GM12878 (cell line): ENCODE results near the gene SNX22. TPM values are rescaled to one million over a fixed set of nuclear protein-coding genes. Genes with fewer than 3 reads are reported as not detected.

Source experiments
- ATAC-seq: fragments of 200-7000 bp; cut with Tn5 transposase; 3 replicates; pipeline ENCODE4 v1.9.1; 2020; ENCODE audit warnings: mild to moderate bottlenecking, moderate library complexity
- BruUV-seq: library from RNA; stranded (reverse); fragments of 400-500 nt; replicated peaks from 2 replicates; lab custom pipeline; 2021; lab: Mats Ljungman, UMichigan
- CTCF ChIA-PET: fragments of 300-600 bp; sonication (Branson Sonifier 250); formaldehyde crosslinking; extraction: SDS; loops from one replicate; lab custom pipeline; 2021; ENCODE audit warnings: inconsistent platforms; lab: Yijun Ruan, JAX
- POLR2A ChIA-PET: fragments of 350-600 bp; formaldehyde crosslinking; extraction: SDS; loops from one replicate; lab custom pipeline; 2021; ENCODE audit warnings: inconsistent platforms; lab: Charles Lee
- RAD21 ChIA-PET: fragments of 300-600 bp; sonication (Branson Sonifier 250); formaldehyde crosslinking; loops from one replicate; lab custom pipeline; 2023; ENCODE audit warnings: antibody characterized with exemption; ENCODE audit not compliant: unreplicated experiment; lab: Charles Lee
- SMC1A ChIA-PET: fragments of 300-600 bp; sonication (Branson Sonifier 250); formaldehyde crosslinking; loops from one replicate; lab custom pipeline; 2023; ENCODE audit not compliant: unreplicated experiment, uncharacterized antibody; lab: Charles Lee
- DNase-seq: peaks from one replicate; pipeline ENCODE4 v3.0.0-alpha.2; 2011; ENCODE audit warnings: low read depth, low spot score
- FAIRE-seq: peaks from 3 replicates; lab custom pipeline; 2011; peaks lifted over from hg19 to GRCh38; lab: Jason Lieb, UNC
- H2AFZ ChIP-seq: 2 replicates; pipeline ENCODE4 v1.6.0; 2011; ENCODE audit warnings: low read depth, low read length, control low read depth; ENCODE audit not compliant: control insufficient read depth
- H3K27ac ChIP-seq: 2 replicates; pipeline ENCODE4 v1.5.1; 2011; ENCODE audit warnings: control low read depth; ENCODE audit not compliant: control insufficient read depth, insufficient read depth
- H3K27me3 ChIP-seq, 2 experiments: replicated peaks in 1 of 2; 2 replicates each; pipeline versions ENCODE4 v1.6.0 to v1.6.1; 2011; ENCODE audit warnings: low read length in 1 of 2; ENCODE audit not compliant: control insufficient read depth in 2 of 2, insufficient read depth in 2 of 2
- H3K36me3 ChIP-seq, 2 experiments: 2 replicates each; pipeline ENCODE4 v1.5.1; 2011; ENCODE audit warnings: low read length in 1 of 2; ENCODE audit not compliant: control insufficient read depth in 2 of 2, insufficient read depth in 2 of 2
- H3K4me1 ChIP-seq: 2 replicates; pipeline ENCODE4 v1.6.1; 2011; ENCODE audit warnings: mild to moderate bottlenecking, low read length, moderate library complexity, mixed read lengths; ENCODE audit not compliant: control insufficient read depth, insufficient read depth
- H3K4me2 ChIP-seq: 2 replicates; pipeline ENCODE4 v1.6.0; 2011; ENCODE audit warnings: control low read depth; ENCODE audit not compliant: control insufficient read depth, insufficient read depth
- H3K4me3 ChIP-seq: fragments of 200-600 bp; sonication (generic); 2 replicates; pipeline ENCODE4 v1.5.1; 2016
- H3K79me2 ChIP-seq: 2 replicates; pipeline ENCODE4 v1.6.0; 2011; ENCODE audit warnings: low read length; ENCODE audit not compliant: control insufficient read depth, insufficient read depth
- H3K9ac ChIP-seq: 2 replicates; pipeline ENCODE4 v1.8.0; 2011; ENCODE audit warnings: low read length, control low read depth, mixed read lengths; ENCODE audit not compliant: control insufficient read depth, insufficient read depth
- H3K9me3 ChIP-seq: replicated peaks from 3 replicates; pipeline ENCODE4 v1.5.1; 2011; ENCODE audit warnings: mild to moderate bottlenecking, low read length; ENCODE audit not compliant: control insufficient read depth, insufficient read depth
- H4K20me1 ChIP-seq: 2 replicates; pipeline ENCODE4 v1.6.0; 2011; ENCODE audit not compliant: control insufficient read depth, insufficient read depth
- ETV6 ChIP-seq, 2 experiments: fragments of 450-650 bp in 1 of 2; IDR thresholded peaks in 1 of 2; conservative IDR thresholded peaks in 1 of 2; 2 replicates each; pipeline ENCODE4 v1.6.1; 2014; ENCODE audit warnings: antibody characterized with exemption in 1 of 2, borderline replicate concordance in 1 of 2, low read depth in 1 of 2, mild to moderate bottlenecking in 1 of 2, moderate library complexity in 1 of 2
- RUNX3 ChIP-seq: IDR thresholded peaks from 2 replicates; pipeline ENCODE4 v1.6.1; 2012; ENCODE audit warnings: low read length, inconsistent platforms
- SMAD1 ChIP-seq: fragments of 450-650 bp; IDR thresholded peaks from 2 replicates; pipeline ENCODE4 v1.6.1; 2018; ENCODE audit warnings: mild to moderate bottlenecking, low read depth; ENCODE audit not compliant: partially characterized antibody
- WGBS: methylation state at CpG from one replicate; pipeline ENCODE4 v1.1.6; 2016; ENCODE audit warnings: low lambda C conversion rate; ENCODE audit not compliant: insufficient replicate concordance, insufficient coverage; ENCODE audit errors: missing lambda C conversion rate; 5-methylcytosine and 5-hydroxymethylcytosine counted together
- in situ Hi-C: fragments of 300-500 bp; cut with MboI; formaldehyde crosslinking; loops from 9 replicates; pipeline ENCODE4 v1.14.3; 2018; ENCODE audit warnings: mixed read lengths
- intact Hi-C: fragments of 100-400 bp; cut with micrococcal nuclease; formaldehyde crosslinking; loops from one replicate; pipeline ENCODE4 v1.14.2; 2022; ENCODE audit not compliant: unreplicated experiment
- polyA plus RNA-seq, 11 experiments: library from polyadenylated mRNA; depleted of rRNA in 4 of 11; unstranded in 6 of 11; stranded (reverse) in 5 of 11; fragments of >200 nt; fragmentation: Nextera tagmentation in 4 of 11; fragmentation: Illumina TruSeq in 1 of 11; extraction: Ambion mirVana in 4 of 11; extraction: Trizol in 1 of 11; gene quantifications; 1 replicate in 1 of 11; 2 replicates in 10 of 11; pipeline versions ENCODE4 v1.2.1 to v1.2.3, GENCODE V29; 2011 to 2016; ENCODE audit warnings: inconsistent platforms in 2 of 11, missing spikeins in 2 of 11, low read depth in 1 of 11
- total RNA-seq, 4 experiments: library from RNA; depleted of rRNA in 3 of 4; stranded (reverse); fragments of >200 nt in 3 of 4; fragmentation: Illumina TruSeq in 1 of 4; extraction: Trizol in 1 of 4; gene quantifications; 2 replicates each; pipeline versions ENCODE4 v1.2.1 to v1.2.3, GENCODE V29; 2013 to 2021
- TF ChIP-seq, protein P1 (sequence below): fragments of 450-650 bp; IDR thresholded peaks from 2 replicates; pipeline ENCODE4 v1.6.1; 2016; ENCODE audit warnings: mild to moderate bottlenecking, moderate library complexity, borderline replicate concordance
- TF ChIP-seq, protein P2 (sequence below): IDR thresholded peaks from 2 replicates; pipeline ENCODE4 v1.6.1; 2012; ENCODE audit warnings: improper control_type of control experiment, low read depth, low read length; ENCODE audit not compliant: insufficient replicate concordance
- TF ChIP-seq, protein P3 (sequence below): IDR thresholded peaks from 2 replicates; pipeline ENCODE4 v1.6.1; 2011; ENCODE audit warnings: low read depth, low read length, improper control_type of control experiment, borderline replicate concordance
- TF ChIP-seq, protein P4 (sequence below): fragments of 450-650 bp; formaldehyde crosslinking; IDR thresholded peaks from 2 replicates; pipeline ENCODE4 v1.4.0; 2020; ENCODE audit warnings: mild to moderate bottlenecking, moderate library complexity

The SNX22 gene
- total and polyA plus RNA-seq, 10 of the 15 experiments (the other 5 are each of a cell fraction or from before 2014, with no cell fraction given), result 4.4 to 29.0 (median 8.7) TPM

DNA sequence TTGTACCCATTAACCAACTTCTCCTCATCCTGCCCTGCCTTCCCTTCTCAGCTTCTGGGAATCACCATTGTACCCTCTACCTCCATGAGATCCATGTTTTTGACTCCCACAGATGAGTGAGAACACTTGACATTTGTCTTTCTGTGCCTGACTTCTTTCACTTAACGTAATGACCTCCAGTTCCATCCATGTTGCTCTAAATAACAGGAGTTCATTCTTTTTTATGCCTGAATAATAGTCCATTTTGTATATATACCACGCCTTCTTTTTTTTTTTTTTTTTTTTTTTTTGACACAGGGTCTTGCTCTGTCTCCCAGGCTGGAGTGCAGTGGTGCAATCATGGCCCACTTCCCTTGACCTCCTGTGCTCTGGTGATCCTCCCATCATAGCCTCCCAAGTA, 49.0 kb upstream of the SNX22 start:
- no peak overlapping the region for H3K4me3 ChIP-seq
- peaks cover 13% of the 10 kb centered on the region for H3K4me1 ChIP-seq
- CTCF ChIA-PET, result interaction anchor here (0.9 to 2.1 kb wide), 3 partner anchors 8 to 50 kb away, joined by 3 to 9 read pairs (median 5); no protein-coding TSS in a partner anchor
- TF ChIP-seq, protein P1, sequence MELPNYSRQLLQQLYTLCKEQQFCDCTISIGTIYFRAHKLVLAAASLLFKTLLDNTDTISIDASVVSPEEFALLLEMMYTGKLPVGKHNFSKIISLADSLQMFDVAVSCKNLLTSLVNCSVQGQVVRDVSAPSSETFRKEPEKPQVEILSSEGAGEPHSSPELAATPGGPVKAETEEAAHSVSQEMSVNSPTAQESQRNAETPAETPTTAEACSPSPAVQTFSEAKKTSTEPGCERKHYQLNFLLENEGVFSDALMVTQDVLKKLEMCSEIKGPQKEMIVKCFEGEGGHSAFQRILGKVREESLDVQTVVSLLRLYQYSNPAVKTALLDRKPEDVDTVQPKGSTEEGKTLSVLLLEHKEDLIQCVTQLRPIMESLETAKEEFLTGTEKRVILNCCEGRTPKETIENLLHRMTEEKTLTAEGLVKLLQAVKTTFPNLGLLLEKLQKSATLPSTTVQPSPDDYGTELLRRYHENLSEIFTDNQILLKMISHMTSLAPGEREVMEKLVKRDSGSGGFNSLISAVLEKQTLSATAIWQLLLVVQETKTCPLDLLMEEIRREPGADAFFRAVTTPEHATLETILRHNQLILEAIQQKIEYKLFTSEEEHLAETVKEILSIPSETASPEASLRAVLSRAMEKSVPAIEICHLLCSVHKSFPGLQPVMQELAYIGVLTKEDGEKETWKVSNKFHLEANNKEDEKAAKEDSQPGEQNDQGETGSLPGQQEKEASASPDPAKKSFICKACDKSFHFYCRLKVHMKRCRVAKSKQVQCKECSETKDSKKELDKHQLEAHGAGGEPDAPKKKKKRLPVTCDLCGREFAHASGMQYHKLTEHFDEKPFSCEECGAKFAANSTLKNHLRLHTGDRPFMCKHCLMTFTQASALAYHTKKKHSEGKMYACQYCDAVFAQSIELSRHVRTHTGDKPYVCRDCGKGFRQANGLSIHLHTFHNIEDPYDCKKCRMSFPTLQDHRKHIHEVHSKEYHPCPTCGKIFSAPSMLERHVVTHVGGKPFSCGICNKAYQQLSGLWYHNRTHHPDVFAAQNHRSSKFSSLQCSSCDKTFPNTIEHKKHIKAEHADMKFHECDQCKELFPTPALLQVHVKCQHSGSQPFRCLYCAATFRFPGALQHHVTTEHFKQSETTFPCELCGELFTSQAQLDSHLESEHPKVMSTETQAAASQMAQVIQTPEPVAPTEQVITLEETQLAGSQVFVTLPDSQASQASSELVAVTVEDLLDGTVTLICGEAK, result no peak
- TF ChIP-seq, protein P2, sequence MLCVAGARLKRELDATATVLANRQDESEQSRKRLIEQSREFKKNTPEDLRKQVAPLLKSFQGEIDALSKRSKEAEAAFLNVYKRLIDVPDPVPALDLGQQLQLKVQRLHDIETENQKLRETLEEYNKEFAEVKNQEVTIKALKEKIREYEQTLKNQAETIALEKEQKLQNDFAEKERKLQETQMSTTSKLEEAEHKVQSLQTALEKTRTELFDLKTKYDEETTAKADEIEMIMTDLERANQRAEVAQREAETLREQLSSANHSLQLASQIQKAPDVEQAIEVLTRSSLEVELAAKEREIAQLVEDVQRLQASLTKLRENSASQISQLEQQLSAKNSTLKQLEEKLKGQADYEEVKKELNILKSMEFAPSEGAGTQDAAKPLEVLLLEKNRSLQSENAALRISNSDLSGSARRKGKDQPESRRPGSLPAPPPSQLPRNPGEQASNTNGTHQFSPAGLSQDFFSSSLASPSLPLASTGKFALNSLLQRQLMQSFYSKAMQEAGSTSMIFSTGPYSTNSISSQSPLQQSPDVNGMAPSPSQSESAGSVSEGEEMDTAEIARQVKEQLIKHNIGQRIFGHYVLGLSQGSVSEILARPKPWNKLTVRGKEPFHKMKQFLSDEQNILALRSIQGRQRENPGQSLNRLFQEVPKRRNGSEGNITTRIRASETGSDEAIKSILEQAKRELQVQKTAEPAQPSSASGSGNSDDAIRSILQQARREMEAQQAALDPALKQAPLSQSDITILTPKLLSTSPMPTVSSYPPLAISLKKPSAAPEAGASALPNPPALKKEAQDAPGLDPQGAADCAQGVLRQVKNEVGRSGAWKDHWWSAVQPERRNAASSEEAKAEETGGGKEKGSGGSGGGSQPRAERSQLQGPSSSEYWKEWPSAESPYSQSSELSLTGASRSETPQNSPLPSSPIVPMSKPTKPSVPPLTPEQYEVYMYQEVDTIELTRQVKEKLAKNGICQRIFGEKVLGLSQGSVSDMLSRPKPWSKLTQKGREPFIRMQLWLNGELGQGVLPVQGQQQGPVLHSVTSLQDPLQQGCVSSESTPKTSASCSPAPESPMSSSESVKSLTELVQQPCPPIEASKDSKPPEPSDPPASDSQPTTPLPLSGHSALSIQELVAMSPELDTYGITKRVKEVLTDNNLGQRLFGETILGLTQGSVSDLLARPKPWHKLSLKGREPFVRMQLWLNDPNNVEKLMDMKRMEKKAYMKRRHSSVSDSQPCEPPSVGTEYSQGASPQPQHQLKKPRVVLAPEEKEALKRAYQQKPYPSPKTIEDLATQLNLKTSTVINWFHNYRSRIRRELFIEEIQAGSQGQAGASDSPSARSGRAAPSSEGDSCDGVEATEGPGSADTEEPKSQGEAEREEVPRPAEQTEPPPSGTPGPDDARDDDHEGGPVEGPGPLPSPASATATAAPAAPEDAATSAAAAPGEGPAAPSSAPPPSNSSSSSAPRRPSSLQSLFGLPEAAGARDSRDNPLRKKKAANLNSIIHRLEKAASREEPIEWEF, result no peak
- TF ChIP-seq, protein P3, sequence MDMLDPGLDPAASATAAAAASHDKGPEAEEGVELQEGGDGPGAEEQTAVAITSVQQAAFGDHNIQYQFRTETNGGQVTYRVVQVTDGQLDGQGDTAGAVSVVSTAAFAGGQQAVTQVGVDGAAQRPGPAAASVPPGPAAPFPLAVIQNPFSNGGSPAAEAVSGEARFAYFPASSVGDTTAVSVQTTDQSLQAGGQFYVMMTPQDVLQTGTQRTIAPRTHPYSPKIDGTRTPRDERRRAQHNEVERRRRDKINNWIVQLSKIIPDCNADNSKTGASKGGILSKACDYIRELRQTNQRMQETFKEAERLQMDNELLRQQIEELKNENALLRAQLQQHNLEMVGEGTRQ, result no peak
- TF ChIP-seq ETV6 (conservative IDR thresholded peaks at IDR 0.05 in 1 of 2, IDR thresholded peaks at IDR 0.05 in 1 of 2; ENCODE audit: borderline replicate concordance in 1 of 2, low read depth in 1 of 2), result no peak
- TF ChIP-seq SMAD1, result no peak
- TF ChIP-seq, protein P4, sequence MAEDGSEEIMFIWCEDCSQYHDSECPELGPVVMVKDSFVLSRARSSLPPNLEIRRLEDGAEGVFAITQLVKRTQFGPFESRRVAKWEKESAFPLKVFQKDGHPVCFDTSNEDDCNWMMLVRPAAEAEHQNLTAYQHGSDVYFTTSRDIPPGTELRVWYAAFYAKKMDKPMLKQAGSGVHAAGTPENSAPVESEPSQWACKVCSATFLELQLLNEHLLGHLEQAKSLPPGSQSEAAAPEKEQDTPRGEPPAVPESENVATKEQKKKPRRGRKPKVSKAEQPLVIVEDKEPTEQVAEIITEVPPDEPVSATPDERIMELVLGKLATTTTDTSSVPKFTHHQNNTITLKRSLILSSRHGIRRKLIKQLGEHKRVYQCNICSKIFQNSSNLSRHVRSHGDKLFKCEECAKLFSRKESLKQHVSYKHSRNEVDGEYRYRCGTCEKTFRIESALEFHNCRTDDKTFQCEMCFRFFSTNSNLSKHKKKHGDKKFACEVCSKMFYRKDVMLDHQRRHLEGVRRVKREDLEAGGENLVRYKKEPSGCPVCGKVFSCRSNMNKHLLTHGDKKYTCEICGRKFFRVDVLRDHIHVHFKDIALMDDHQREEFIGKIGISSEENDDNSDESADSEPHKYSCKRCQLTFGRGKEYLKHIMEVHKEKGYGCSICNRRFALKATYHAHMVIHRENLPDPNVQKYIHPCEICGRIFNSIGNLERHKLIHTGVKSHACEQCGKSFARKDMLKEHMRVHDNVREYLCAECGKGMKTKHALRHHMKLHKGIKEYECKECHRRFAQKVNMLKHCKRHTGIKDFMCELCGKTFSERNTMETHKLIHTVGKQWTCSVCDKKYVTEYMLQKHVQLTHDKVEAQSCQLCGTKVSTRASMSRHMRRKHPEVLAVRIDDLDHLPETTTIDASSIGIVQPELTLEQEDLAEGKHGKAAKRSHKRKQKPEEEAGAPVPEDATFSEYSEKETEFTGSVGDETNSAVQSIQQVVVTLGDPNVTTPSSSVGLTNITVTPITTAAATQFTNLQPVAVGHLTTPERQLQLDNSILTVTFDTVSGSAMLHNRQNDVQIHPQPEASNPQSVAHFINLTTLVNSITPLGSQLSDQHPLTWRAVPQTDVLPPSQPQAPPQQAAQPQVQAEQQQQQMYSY (CRISPR knock-in tag), result no peak
- no peak for TF ChIP-seq RUNX3

More for the DNA sequence above, 49.0 kb upstream of the SNX22 start:
- ChIA-PET RAD21 (interaction anchor here (2.3 kb wide), 1 partner anchor 51 kb away, joined by 13 read pairs; no protein-coding TSS in a partner anchor), SMC1A (interaction anchor here (1.0 to 2.0 kb wide), 4 partner anchors 9 to 42 kb away, joined by 4 to 12 read pairs (median 8); no protein-coding TSS in a partner anchor), POLR2A (interaction anchor here (1.2 to 1.9 kb wide), 2 partner anchors 13 to 42 kb away, joined by 3 to 8 read pairs; no protein-coding TSS in a partner anchor)
- no peak overlapping the region for H3K4me2 ChIP-seq
- H2AFZ ChIP-seq, result no peak overlapping the region
- no peaks in the 10 kb centered on the region; a peak in 2 of 4 replicates for H3K36me3 ChIP-seq
- H3K9me3 ChIP-seq, result no peaks in the 10 kb centered on the region; the same call in 2 of the 3 replicates
- H3K27ac ChIP-seq, result no peak overlapping the region
- DNase-seq (no peak), FAIRE-seq (no peak), ATAC-seq (no peak)
- intact Hi-C loops, result no loop called here
- H3K9ac ChIP-seq, result no peak overlapping the region
- in situ Hi-C loops, result no loop called here
- no TSS peak for BruUV-seq
- no peaks in the 10 kb centered on the region for H3K27me3 ChIP-seq
- H4K20me1 ChIP-seq, result no peaks in the 10 kb centered on the region
- 67% methylated on average over 2 of the region's 2 CpGs for WGBS
- peaks cover 81% of the 10 kb centered on the region for H3K79me2 ChIP-seq
